Stimulated activated CD4-positive, alpha-beta T cell treated with anti-CD3 and anti-CD28 coated beads, Interleukin-4, amount 100 ng/mL, for 48 hours (primary cell): ENCODE results near the gene CRHR1.

ENCODE experiments used
- DNase-seq, 2 donors: peaks; one replicate each; pipeline ENCODE4 v3.0.0-alpha.2; 2020; ENCODE audit warnings: low read depth in 2 of 2

The CRHR1 gene

GRCh38 chr17:45789874-45790273 is 5.8 kb downstream of the CRHR1 start:
- DNase-seq = no peak

GRCh38 chr17:45790296-45790922 is 6.3 kb downstream of the CRHR1 start:
- no peak for DNase-seq

DNA sequence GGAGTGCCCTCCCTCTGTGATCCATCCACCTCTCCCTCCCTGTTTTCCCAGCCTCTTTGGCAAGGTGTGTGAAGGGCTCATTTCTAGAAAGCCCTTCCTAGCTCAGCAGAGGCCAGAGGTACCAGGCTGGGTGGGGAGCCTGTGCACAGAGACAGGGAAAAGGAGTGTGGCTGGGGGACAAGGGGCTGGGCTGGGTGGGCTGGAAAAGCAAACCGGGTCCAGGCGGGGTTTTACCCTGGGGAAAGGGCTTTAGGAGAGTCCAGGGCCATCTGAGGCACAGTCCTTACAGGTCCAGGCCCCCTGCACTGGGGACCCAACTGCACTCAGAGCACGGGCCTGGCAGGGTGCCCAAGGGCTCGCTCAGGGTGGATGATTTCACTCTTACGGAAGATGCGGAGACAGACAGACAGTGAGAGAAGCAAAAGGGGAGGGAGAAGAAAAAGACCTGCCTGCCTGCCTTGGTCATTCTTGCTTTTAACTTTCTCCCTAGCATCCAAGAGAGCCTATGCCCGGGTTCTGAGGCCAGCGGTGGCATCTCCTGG is 7.0 kb downstream of the CRHR1 start:
- DNase-seq = no peak

DNA sequence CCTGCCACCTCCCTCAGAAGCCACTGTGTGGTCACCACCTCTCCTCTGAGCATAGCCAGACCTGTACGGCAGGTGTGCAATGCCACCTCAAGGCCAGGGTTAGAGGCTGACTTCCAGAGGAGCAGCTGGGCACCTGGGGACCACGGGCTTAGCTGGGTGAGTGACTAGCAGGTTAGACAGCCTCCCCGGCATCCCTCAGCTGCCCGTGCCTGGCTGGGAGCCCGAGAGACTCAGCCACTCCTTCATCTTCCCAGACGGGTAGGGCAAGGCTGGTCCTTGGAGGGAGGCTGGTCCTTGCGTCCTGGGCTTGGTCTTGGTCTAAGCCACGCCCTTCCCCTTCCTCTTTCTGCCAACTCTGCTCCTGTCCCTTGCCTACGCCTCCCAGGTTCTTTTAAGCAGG is 7.8 kb downstream of the CRHR1 start:
- DNase-seq = no peak

DNA sequence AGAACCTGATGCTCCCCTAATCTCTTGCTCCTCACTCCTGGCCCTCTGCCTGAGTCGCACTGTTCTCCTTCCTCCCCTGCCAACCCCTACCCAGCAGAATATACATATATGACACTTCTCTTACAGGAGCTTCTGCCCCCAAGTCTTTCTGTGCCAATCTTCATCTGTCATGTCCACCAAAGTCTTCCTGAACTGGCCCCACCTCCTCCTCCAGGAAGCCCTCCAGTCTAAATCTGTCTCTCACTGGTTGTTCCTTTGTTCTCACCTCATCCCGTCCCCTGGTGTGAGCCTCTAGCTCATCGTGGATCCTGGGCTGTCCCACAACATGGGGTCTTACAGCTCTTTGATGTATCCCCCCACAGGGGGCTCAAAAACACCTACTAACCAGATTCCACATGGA is 8.3 kb downstream of the CRHR1 start:
- no peak for DNase-seq

- DNase-seq = no peak
Observed at GRCh38 chr17:45792995-45793755, 9.1 kb downstream of the CRHR1 start.

DNA sequence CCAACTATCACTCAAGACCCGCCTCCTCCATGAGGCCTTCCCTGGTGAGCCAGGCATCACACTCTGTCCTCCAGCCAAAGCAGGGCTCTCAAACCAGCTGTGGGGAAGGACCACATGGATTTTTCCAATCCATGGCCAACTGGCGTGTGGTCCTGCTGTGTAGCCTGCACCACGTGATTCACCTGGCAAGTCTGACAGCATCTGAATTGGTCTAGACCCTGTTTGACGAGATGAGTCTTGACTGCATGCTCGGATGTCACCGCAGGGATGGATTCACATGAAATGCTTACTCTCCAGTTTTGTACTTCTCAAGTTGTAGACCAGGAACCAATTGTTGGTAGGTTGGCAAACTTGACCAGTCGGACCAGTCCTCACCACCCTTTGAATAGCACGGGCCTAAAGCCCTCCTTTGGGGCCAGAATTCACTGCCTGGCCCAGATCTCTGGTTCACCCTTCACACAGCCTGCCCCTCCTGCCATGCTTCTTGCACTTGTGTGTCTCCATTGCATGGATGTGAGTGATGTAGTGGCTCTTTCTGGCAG is 9.9 kb downstream of the CRHR1 start:
- no peak for DNase-seq

- DNase-seq = no peak
Observed at GRCh38 chr17:45794840-45795239, 10.7 kb downstream of the CRHR1 start.

DNA sequence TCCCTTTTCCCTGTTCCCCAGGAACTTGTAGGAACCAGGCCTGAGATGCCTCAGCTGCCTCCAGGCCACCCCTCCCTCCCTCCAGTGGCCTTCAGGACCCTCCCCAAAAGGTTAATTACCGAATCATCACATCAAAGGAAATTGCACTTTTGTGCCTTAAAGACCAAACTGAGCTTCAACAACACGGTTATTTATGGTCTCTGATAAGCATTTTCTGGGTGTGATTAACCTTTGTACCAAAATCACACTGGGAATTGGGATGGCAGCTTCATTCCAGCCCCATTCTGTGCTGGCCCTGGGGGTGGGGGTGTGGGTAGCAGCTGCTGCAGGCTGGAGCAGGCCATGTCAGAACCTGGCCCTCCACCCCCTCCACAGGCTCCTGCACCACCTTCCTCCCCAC is 16.7 kb downstream of the CRHR1 start:
- no peak for DNase-seq

GRCh38 chr17:45801421-45801820 is 17.3 kb downstream of the CRHR1 start:
- DNase-seq = no peak

- DNase-seq = no peak
Observed at GRCh38 chr17:45808845-45809244, 24.7 kb downstream of the CRHR1 start.

DNA sequence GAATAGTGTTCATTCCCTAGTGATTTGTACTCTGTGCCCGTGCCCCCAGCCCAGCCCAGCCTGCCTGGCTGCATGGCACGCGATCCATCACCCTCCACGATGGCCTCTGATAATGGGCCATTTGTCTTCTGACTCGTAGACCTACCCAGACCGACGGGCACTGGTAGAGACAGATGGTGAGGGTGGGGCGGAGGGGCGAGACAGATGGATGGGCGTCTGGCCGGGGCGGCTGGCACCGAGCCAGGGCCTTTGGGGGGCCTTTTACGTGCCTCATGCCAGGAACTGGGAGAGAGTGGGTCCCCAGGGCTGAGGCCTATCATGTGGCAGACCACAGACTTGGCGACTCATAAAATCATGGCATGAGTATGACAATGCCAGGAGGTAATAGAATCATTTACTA is 25.4 kb downstream of the CRHR1 start:
- no peak for DNase-seq

GRCh38 chr17:45812102-45812501 is 28.0 kb downstream of the CRHR1 start:
- DNase-seq = no peak

DNA sequence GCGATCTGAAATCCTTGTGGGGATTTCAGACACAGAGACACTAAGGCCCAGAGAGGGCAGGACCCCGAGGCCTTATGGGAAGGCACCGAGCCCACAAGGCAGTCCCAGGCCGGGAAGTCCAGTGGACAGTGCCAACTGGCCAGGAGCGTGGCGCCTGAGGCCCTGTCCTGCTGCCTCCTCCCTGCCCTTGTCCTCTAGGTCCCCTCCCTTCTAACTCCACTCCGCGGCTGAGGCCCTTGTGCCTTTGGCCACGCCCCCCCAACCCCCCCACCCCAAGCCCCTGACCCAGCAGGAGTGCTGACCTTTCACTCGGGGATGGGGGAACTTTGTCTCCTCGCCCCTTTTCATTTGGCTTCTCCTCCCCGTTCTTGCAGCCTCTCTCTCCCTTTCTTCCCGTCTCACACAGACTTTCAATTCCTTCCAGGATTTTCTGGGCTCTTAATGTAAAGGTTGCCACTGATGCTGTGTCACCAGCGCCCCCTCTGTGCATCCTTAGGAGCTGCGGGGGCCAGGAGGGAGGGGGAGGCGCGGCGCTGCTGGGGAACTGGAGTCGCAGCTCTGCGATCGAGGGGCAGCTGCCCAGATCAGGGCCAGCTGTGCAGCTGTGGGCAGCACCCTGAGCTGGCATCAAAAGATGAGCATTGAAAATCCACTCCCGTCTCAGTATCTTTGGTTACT is 29.1 kb downstream of the CRHR1 start:
- DNase-seq = no peak

- DNase-seq = no peak
Observed at GRCh38 chr17:45814622-45815606, 30.8 kb downstream of the CRHR1 start.

- DNase-seq = no peak
Observed at GRCh38 chr17:45815752-45816151, 31.6 kb downstream of the CRHR1 start.

DNA sequence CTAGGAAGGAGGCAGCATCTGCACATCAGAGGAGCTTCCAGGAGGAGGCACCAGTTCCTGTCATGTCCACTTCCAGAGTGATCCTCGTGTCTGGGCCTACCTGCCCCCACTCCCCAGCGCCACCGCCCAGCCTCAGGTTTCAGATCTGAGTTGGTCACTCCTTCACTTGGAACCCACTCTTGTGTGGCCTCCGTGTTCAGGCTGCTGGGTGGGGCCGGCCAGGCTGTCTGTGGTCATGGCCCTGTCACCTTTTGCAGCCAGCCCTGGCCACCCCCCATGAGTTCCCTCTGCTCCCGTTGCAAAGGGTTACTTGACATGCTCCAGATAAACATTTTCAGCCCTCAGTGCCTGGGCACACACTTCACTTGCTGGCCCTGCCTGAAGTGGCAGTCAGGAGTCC is 33.9 kb downstream of the CRHR1 start:
- DNase-seq = no peak

- DNase-seq = no peak
Observed at GRCh38 chr17:45818699-45819098, 34.6 kb downstream of the CRHR1 start.

GRCh38 chr17:45819632-45820031 is 35.5 kb downstream of the CRHR1 start:
- DNase-seq = no peak

DNA sequence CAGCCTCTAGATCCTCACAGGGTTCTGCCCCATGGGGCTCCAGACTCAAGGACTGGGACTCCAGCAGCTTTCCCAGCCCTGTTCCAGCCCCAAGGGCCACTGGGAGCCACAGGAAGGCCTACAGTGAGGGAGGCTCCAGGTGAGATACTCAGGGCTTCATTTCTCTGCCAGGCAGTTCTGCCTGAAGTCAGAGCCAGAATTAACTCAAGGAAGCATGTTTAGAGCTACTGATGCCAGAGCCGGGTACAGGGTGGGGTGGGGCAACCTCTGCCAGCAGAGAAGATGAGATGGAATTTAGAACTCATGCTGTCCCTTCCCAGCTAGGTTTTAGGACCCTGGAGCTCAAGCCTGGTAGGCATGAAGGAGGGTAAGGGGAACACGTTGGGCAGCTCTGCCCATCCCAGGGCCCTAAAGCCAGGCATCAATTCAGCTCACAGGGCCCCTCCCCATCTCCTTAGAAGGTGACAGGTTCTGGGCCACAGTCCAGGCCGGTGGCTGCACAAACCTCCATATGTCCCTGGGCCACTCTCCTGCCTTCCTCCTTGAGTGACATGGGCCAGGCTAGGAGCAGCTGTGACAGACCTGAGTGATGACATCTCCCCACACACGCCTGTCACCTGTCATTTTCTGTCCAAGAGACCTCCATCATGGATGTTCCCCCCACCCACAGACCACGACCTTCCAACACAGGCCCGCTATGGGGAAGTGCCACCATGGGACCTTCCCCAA is 36.1 kb downstream of the CRHR1 start:
- no peak for DNase-seq

GRCh38 chr17:45821147-45821546 is 37.0 kb downstream of the CRHR1 start:
- DNase-seq = no peak
